IPS DF 6.9 (cell line): ENCODE data around the gene TTLL11.

Experiments used
- DNase-seq: peaks from one replicate; pipeline ENCODE4 v3.0.0-alpha.2; 2013; ENCODE audit warnings: low read depth, low spot score
- H3K27ac ChIP-seq: one replicate; pipeline ENCODE4 v1.5.1; 2013; ENCODE audit warnings: low read length, control low read depth
- H3K27me3 ChIP-seq: 2 replicates; pipeline ENCODE4 v1.6.1; 2013; ENCODE audit warnings: mild to moderate bottlenecking, low read length; ENCODE audit not compliant: control insufficient read depth, insufficient read depth
- H3K36me3 ChIP-seq: 2 replicates; pipeline ENCODE4 v1.6.1; 2013; ENCODE audit warnings: low read length; ENCODE audit not compliant: control insufficient read depth, insufficient read depth
- H3K4me1 ChIP-seq: 2 replicates; pipeline ENCODE4 v1.6.1; 2013; ENCODE audit warnings: low read length; ENCODE audit not compliant: control insufficient read depth, insufficient read depth
- H3K4me3 ChIP-seq: 2 replicates; pipeline ENCODE4 v1.5.1; 2013; ENCODE audit warnings: mild to moderate bottlenecking, low read length
- H3K9me3 ChIP-seq: 2 replicates; pipeline ENCODE4 v1.6.1; 2013; ENCODE audit warnings: low read length, inconsistent platforms; ENCODE audit not compliant: control insufficient read depth, insufficient read depth
- WGBS: extraction: QIAGEN DNeasy Blood & Tissue Kit; methylation state at CpG from one replicate; pipeline ENCODE4 v1.1.7; 2013; ENCODE audit warnings: mixed read lengths, missing lambda C conversion rate; ENCODE audit not compliant: insufficient read length, insufficient coverage; 5-methylcytosine and 5-hydroxymethylcytosine counted together

The TTLL11 gene

DNA sequence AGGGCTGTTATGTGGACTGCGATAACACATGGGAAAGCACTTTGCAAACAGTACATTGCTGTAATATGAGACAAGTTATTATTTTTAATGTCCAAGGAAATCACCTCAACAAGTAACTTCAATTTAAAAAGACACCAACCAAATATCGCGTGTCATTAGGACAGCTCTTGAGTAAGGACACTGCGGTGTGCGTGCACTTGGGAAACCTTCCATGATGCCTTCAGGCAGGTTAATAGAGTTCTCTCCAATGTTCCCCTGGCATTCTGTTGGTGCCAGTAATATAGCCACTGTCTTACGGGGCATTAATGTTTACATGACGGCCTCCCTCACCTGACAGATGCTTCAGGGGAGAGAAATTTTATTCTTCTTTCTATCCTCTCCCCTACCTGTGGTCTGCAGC is 42.9 kb downstream of the TTLL11 start:
- no peak overlapping the region for H3K4me3 ChIP-seq
- no peaks in the 10 kb centered on the region for H3K9me3 ChIP-seq
- no peak overlapping the region for H3K27ac ChIP-seq
- no peaks in the 10 kb centered on the region for H3K36me3 ChIP-seq
- no peaks in the 10 kb centered on the region for H3K4me1 ChIP-seq
- H3K27me3 ChIP-seq: no peaks in the 10 kb centered on the region; the same call in 1 of the 2 replicates
- DNase-seq: no peak
- no CpG with 5 or more reads among the region's 7 CpGs for WGBS

DNA sequence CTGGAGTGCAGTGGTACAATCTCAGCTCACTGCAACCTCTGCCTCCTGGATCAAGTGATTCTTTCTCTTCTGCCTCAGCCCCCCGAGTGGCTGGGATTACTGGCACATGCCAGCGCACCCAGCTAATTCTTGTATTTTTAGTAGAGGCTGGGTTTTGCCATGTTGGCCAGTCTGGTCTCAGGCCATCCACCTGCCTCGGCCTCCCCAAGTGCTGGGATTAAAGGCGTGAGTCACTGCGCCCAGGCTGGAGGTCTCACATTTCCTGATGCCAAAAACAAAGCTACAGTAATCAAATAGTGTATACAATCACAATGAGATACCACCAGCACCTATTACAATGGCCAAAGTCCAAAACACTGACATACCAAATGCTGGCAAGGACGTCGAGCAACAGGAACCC is 51.1 kb downstream of the TTLL11 start:
- Histone ChIP-seq H3K27me3 (no peaks in the 10 kb centered on the region), H3K4me1 (peaks cover 2% of the 10 kb centered on the region; the same call in 1 of the 2 replicates), H3K27ac (no peak overlapping the region), H3K4me3 (no peak overlapping the region), H3K36me3 (no peaks in the 10 kb centered on the region), H3K9me3 (no peaks in the 10 kb centered on the region)
- WGBS: no CpG with 5 or more reads among the region's 7 CpGs
- DNase-seq: no peak

DNA sequence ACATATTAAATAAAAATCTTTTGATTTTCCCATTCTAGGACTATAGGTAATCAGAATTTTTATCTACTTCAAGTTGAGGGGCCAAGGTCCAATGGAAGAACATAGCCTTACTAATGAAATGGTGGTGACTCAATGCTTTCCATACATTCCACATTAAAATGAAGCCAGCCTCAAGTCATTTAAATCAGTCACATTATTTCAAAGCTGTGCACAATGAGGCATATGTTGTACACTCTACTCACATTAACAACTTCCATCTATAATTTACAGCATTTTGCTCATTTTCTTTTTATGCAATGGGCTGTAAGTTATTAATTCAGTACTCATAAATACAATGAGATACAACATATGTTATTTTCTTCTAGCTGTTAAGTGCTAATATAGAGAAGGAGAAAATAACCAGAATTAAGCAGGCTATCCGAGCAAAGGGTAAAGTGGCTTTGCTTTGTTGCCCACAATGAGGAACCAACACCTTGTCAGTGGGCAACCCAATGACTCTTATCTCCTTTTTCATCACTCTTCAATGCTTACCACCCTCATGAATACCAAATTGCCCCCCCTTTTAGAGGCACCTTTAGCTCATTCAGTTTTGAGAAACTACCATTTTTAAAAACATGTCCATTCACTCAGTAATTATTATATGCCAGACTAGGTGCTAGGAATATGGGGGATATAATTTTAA is 52.4 kb downstream of the TTLL11 start:
- peaks cover 2% of the 10 kb centered on the region; the same call in 1 of the 2 replicates for H3K4me1 ChIP-seq
- H3K27ac ChIP-seq: no peak overlapping the region
- no peaks in the 10 kb centered on the region for H3K36me3 ChIP-seq
- DNase-seq: no peak
- H3K27me3 ChIP-seq: no peaks in the 10 kb centered on the region
- WGBS: no CpG with 5 or more reads among the region's 1 CpG
- no peak overlapping the region for H3K4me3 ChIP-seq
- no peaks in the 10 kb centered on the region for H3K9me3 ChIP-seq

DNA sequence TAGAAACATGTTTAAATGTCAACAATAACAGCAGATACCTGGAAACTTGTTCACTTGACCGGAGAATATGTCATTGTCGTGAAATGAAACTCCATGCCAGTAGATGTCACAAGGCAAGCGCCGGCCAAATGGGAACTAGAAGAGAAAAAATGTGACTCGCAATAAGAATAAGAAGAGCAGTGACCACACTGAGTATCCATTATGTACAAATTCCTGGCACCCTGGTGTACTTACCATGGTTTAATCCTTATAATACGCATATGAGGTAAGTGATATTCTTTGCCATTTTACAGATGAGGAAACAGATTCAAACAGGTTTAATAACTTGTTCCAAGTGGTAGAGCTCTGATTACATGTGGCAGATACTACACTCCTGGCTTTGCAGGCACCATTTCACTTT is 53.9 kb downstream of the TTLL11 start:
- Histone ChIP-seq H3K36me3 (no peaks in the 10 kb centered on the region), H3K27me3 (no peaks in the 10 kb centered on the region), H3K9me3 (no peaks in the 10 kb centered on the region), H3K4me1 (peaks cover 2% of the 10 kb centered on the region), H3K4me3 (no peak overlapping the region), H3K27ac (no peak overlapping the region)
- no CpG with 5 or more reads among the region's 6 CpGs for WGBS
- no peak for DNase-seq

DNA sequence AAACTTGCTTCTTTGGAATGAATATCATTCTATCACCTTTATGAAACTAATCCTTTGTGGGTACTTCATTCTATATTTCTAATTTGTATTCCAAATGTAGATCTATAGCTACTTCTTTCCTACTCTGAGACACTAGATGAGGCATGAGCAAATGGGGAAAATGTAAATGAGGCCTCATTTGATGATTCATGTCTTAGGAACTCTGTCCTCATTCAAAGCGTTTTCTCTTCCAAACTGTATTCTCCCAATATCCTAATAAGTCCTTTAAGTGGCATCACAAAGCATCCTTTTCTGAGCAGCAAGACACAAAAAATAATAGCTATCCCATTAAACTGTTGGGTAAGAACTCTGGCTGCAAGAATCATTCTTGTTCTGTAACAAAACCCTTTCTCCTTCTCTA is 56.1 kb downstream of the TTLL11 start:
- Histone ChIP-seq H3K36me3 (no peaks in the 10 kb centered on the region), H3K4me3 (no peak overlapping the region), H3K9me3 (no peaks in the 10 kb centered on the region), H3K27me3 (no peaks in the 10 kb centered on the region), H3K4me1 (peaks cover 2% of the 10 kb centered on the region), H3K27ac (no peak overlapping the region)
- no peak for DNase-seq
- no CpG with 5 or more reads among the region's 1 CpG for WGBS

DNA sequence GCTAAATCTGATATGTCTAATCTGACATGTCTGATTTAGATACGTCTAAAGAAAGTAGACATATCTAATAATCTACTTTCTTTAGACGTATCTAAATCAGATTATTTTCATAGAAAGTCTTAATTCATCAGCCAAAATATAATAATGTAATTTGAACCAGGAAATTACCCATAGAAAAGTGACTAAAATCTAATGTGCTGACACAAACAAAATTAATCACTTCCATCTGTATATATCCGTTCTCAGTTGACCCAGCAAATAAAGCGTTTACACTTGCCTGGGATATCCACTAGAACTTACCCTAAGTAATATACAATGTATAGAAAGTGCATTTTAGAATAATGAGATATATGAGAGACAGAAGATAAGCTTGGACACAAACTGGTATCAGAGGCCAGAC is 56.7 kb downstream of the TTLL11 start:
- H3K4me1 ChIP-seq: peaks cover 2% of the 10 kb centered on the region
- no CpG with 5 or more reads among the region's 4 CpGs for WGBS
- no peak overlapping the region for H3K27ac ChIP-seq
- H3K36me3 ChIP-seq: no peaks in the 10 kb centered on the region
- no peak for DNase-seq
- no peaks in the 10 kb centered on the region for H3K27me3 ChIP-seq
- no peak overlapping the region for H3K4me3 ChIP-seq
- no peaks in the 10 kb centered on the region for H3K9me3 ChIP-seq

DNA sequence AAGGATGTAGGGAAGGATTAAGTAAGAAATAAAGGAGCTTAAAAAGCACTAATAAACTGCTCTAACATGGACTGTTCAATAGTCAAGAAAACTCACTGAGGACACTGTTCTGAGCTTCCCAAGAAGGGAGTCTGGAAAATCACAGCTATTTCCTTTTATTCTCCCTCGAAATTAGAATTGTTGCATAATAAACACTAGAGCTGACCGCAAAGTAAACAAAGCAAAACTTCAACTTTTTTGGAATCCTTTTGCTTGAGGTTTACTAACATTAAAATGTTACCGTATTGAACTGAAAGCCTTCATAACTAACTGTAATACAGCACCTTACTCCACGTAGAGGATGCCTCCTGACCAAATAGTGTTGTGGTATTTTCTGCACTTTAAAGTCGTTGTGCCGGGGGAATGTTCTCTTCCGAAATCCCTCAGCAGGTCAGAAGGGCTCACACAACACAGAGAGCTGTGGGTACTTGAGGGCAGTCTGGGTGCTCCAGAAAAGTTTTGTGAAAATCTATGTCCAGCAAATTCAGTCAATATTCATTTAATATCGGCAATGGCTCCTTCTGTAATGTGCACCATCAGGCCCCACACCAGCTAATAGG is 59.2 kb downstream of the TTLL11 start:
- H3K27ac ChIP-seq: no peak overlapping the region
- H3K36me3 ChIP-seq: no peaks in the 10 kb centered on the region
- peaks cover 2% of the 10 kb centered on the region for H3K4me1 ChIP-seq
- no peaks in the 10 kb centered on the region for H3K27me3 ChIP-seq
- no peaks in the 10 kb centered on the region for H3K9me3 ChIP-seq
- no CpG with 5 or more reads among the region's 8 CpGs for WGBS
- no peak overlapping the region for H3K4me3 ChIP-seq
- DNase-seq: no peak

DNA sequence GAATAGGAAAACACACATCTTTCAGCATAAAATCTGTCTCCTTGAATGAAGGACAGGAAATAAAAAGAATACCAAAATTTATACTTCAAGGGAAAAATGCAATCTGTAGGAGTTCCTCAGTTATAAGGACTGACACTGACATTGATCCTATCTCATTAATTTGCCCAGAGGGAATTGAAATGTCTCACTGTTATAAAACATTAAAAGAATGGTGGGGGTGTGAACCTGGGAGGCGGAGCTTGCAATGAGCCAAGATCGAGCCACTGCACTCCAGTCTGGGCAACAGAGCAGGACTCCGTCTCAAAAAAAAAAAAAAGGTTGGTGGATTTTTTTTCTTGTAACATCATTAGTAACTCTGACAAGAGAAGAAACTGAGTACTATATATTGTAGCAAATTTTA is 60.8 kb downstream of the TTLL11 start:
- no peak for DNase-seq
- Histone ChIP-seq H3K9me3 (no peaks in the 10 kb centered on the region), H3K4me3 (no peak overlapping the region), H3K27me3 (no peaks in the 10 kb centered on the region), H3K4me1 (no peaks in the 10 kb centered on the region; the same call in 1 of the 2 replicates), H3K36me3 (no peaks in the 10 kb centered on the region), H3K27ac (no peak overlapping the region)
- WGBS: no CpG with 5 or more reads among the region's 3 CpGs

DNA sequence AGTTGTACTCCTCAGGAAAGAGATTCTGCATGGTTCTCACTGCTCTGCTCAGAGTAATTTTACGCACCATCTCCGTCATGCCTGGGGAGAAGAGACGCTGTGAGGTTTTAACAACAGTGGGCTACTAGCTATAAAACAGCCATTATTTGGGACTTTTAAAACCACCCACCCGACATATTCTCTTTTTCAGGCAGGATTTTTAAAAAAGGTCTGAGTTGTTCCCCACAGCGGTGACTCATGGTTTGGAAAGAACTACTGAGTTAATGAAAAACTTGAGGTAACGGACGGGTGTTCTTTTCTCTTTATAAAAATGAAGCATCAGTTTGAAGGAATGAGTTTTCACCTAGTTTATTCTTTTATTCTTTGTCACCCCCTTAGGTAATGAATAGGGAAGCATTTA is 61.3 kb downstream of the TTLL11 start:
- H3K4me3 ChIP-seq: no peak overlapping the region
- no peaks in the 10 kb centered on the region for H3K27me3 ChIP-seq
- no peaks in the 10 kb centered on the region for H3K36me3 ChIP-seq
- no peak overlapping the region for H3K27ac ChIP-seq
- no CpG with 5 or more reads among the region's 7 CpGs for WGBS
- no peaks in the 10 kb centered on the region for H3K9me3 ChIP-seq
- no peak for DNase-seq
- H3K4me1 ChIP-seq: no peaks in the 10 kb centered on the region; the same call in 1 of the 2 replicates

DNA sequence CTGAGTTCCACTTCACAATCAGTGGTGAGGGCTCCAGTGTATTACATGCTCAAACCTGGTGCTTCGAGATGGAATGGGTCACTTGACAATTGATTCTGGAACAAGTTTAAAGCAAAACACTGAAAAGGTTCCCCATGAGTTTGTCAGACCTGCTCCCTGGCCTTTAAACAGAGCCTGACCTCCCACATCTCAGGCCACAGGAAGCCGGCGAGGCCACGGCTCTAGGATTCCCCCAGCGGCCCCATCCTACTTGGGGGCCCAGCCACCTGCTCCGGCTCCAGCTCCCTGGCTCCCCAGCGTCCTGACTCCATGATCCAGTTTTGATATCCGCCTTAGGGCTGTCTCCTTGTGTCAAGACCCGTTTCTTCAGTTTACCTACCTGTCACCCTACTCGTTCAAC is 62.0 kb downstream of the TTLL11 start:
- H3K27me3 ChIP-seq: no peaks in the 10 kb centered on the region
- DNase-seq: no peak
- H3K9me3 ChIP-seq: no peaks in the 10 kb centered on the region
- H3K36me3 ChIP-seq: no peaks in the 10 kb centered on the region
- no peak overlapping the region for H3K27ac ChIP-seq
- no peak overlapping the region for H3K4me3 ChIP-seq
- H3K4me1 ChIP-seq: no peaks in the 10 kb centered on the region; the same call in 1 of the 2 replicates
- WGBS: no CpG with 5 or more reads among the region's 10 CpGs

DNA sequence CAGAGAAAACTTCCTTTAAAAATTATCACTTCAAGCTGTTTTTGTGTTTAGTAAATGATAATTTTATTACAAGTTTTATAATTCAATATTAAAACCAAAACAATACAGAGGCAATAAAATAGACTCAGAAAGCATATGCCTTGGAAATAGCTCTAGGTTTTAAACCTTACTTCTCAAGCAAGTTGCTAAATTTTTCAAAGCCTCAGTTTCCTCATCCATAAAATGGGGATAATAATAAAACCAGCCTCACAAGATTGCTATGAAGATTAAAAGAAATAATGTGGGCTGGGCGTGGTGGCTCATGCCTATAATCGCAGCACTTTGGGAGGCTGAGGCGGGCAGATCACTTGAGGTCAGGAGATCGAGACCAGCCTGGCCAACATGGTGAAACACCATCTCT is 62.8 kb downstream of the TTLL11 start:
- no peaks in the 10 kb centered on the region for H3K27me3 ChIP-seq
- H3K4me3 ChIP-seq: no peak overlapping the region
- no peaks in the 10 kb centered on the region for H3K9me3 ChIP-seq
- H3K4me1 ChIP-seq: no peaks in the 10 kb centered on the region; the same call in 1 of the 2 replicates
- H3K27ac ChIP-seq: no peak overlapping the region
- no peaks in the 10 kb centered on the region for H3K36me3 ChIP-seq
- WGBS: no CpG with 5 or more reads among the region's 4 CpGs
- no peak for DNase-seq
